H1 (cell line): ENCODE data around the gene FGL2.
"Not testable (repeated sequence)": the region's sequence is repeated elsewhere in the genome, so short reads cannot be mapped to it uniquely, and the experiment has no call there.

ENCODE experiments used
- BRCA1 ChIP-seq: IDR thresholded peaks from 2 replicates; pipeline ENCODE4 v1.6.1; 2012; ENCODE audit warnings: low read depth, low read length, improper control_type of control experiment
- CHD1 ChIP-seq: IDR thresholded peaks from 2 replicates; pipeline ENCODE4 v1.6.1; 2012; ENCODE audit warnings: low read depth, low read length, improper control_type of control experiment
- CREB1 ChIP-seq: IDR thresholded peaks from 2 replicates; pipeline ENCODE4 v1.6.1; 2012; ENCODE audit warnings: inconsistent platforms
- CTCF ChIP-seq, 3 experiments: IDR thresholded peaks; 1 replicate in 2 of 3; 2 replicates in 1 of 3; pipeline versions ENCODE4 v1.5.1 to v1.6.1; 2011; ENCODE audit warnings: low read length in 3 of 3, mild to moderate bottlenecking in 3 of 3, inconsistent platforms in 2 of 3, low read depth in 1 of 3, moderate library complexity in 1 of 3; ENCODE audit not compliant: insufficient read depth in 1 of 3; ENCODE audit errors: control extremely low read depth in 1 of 3
- EZH2 ChIP-seq: fragments of 200-600 bp; sonication (generic); IDR thresholded peaks from 2 replicates; pipeline ENCODE4 v1.7.1; 2012; ENCODE audit warnings: low read depth, mild to moderate bottlenecking, moderate library complexity, low read length, inconsistent platforms; ENCODE audit not compliant: severe bottlenecking
- POLR2A ChIP-seq, 2 experiments: IDR thresholded peaks; 1 replicate in 1 of 2; 2 replicates in 1 of 2; pipeline ENCODE4 v1.6.1; 2011; ENCODE audit warnings: low read depth in 2 of 2, low read length in 2 of 2, mild to moderate bottlenecking in 2 of 2; ENCODE audit errors: control extremely low read depth in 1 of 2
- RFX5 ChIP-seq: IDR thresholded peaks from 2 replicates; pipeline ENCODE4 v1.6.1; 2011; ENCODE audit warnings: low read depth, low read length, improper control_type of control experiment, borderline replicate concordance
- SP1 ChIP-seq: IDR thresholded peaks from 2 replicates; pipeline ENCODE4 v1.6.1; 2011; ENCODE audit warnings: low read depth, low read length
- SP2 ChIP-seq: IDR thresholded peaks from 2 replicates; pipeline ENCODE4 v1.6.1; 2012; ENCODE audit warnings: mild to moderate bottlenecking, low read length, inconsistent platforms

- not testable (repeated sequence) for TF ChIP-seq SP2; POLR2A (IDR thresholded peaks at IDR 0.05; ENCODE audit: control extremely low read depth in 1 of 2, low read depth in 2 of 2, low read length in 2 of 2); CTCF (IDR thresholded peaks at IDR 0.05; ENCODE audit: control extremely low read depth in 1 of 3, insufficient read depth in 1 of 3, low read depth in 1 of 3, low read length in 3 of 3); CHD1; BRCA1; RFX5; CREB1; EZH2; SP1
Measured at GRCh38 chr7:77175274-77175800, 24.3 kb downstream of the FGL2 start.
